GM18858 (cell line): ENCODE measurements around the gene ANK2.
"Not testable (repeated sequence)": the region's sequence is repeated elsewhere in the genome, so short reads cannot be mapped to it uniquely, and the experiment has no call there.

Experiments used
- ATAC-seq: cut with Tn5 transposase; IDR thresholded peaks from one replicate; pipeline ENCODE4 v1.9.1; 2021; ENCODE audit not compliant: unreplicated experiment

Gene ANK2

DNA sequence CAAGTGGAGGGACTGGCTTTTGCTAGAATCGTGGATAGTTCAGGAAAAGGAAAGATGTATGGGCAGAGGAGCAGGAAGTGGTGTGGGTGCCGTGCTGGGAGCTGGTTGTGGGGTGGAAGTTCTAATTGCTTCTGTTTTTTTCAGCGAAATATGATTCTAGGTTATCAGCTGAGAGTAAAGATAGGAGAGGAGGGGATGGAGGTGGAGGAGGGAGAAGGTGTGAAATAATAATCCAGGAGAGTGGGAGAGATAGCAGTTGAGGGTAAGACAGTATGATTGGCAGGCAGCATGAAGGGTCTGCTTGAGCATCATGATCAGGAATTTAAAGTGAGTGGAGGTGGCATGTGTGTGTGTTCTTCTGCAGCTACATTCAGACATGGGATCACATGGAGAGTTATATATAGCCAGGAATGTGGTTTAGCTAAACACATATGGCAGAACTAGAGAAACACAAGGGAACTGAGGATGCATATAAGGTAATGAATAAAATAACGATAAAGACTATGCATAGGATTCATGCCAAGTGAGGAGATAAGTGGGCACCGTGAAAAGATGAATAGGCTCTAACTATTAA, 133.7 kb downstream of the ANK2 start:
- no peak for ATAC-seq

DNA sequence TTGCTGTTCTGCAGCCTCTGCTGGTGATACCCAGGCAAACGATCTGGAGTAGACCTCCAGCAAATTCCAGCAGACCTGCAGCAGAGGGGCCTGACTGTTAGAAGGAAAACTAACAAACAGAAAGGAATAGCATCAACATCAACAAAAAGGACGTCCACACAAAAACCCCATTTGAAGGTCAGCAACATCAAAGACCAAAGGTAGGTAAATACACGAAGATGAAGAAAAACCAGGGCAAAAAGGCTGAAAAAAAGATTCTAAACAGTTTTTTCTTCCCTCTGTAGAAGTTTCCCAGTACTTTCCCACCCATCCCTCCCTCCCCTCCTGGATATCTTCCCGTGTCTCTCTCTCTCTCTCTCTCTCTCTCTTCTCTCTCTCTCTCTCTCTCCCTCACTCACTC, 136.8 kb downstream of the ANK2 start:
- ATAC-seq, result not testable (repeated sequence)

DNA sequence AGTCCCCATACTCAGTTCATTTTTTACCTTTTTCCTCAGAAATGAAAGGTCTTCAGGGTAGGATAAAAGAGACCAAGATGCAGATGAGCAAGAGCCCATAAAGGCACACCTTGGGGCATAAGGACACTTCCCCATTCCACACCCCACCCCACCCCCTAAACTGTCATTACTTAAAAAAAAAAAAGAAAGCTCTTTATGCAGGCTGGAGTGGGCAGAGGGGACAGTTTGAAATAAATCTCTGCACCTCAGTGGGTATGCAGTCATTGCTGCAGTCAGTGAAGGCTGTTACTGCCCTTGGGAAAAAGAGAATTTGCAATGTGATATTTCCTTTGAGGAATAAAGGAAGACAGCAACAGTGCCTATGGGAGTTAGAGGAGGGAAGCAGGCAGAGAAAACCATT, 137.5 kb downstream of the ANK2 start:
- no peak for ATAC-seq

DNA sequence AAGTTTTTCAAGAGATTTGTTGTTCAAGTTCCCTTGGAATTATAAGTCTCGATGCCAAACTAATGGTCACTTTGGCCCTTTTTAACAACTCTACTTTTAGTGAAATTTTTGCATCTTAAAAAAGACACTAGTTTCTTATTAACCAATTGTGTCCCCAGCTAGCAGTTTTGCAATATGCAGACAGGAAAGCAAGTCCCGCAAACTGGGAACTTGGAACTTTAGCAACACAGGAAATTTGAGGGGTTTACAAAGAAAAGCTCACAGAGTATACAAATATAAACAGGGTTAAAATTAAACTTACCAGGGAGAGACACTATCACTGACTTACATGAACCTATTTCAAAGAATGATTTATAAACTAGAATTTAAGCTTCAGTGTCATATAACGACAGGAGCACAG, 137.9 kb downstream of the ANK2 start:
- no peak for ATAC-seq

DNA sequence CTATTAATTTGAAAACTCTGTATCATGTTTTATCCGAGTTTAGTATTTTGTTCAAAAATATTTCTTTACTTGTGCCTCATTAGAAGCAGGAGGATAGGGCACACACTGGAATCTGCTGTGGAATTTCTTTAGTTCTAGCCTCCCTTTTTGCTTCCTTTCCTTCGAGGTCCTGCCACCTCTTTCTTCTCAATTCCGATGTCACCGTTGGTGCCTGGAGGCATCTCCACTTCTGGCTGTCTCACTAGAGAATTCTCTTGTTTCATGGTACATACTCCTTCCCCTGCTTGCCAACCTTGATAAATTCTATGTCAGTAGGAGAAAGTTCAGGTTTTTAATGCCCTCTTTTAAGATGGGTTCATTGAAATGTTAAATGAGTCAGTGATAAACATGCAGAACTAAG, 140.1 kb downstream of the ANK2 start:
- ATAC-seq, result no peak

DNA sequence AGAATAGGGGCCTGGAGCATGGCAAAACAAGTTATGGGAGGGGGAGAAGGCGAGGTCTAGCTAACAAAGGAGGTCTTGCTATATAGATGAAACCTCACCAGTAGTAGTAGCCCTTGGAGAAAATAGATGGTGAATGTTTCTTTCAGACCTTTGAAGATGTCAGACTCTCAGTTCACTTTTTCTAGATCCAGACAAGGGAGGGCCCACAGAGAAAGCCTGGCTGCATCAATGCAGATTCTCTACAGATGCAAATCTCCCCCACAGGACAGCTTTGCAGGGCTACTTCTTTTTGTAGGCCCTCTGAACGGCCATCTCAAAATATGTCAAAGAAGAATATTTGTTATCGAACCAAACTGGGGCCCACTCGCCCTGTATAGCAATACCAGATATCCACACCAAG, 159.7 kb downstream of the ANK2 start:
- no peak for ATAC-seq

DNA sequence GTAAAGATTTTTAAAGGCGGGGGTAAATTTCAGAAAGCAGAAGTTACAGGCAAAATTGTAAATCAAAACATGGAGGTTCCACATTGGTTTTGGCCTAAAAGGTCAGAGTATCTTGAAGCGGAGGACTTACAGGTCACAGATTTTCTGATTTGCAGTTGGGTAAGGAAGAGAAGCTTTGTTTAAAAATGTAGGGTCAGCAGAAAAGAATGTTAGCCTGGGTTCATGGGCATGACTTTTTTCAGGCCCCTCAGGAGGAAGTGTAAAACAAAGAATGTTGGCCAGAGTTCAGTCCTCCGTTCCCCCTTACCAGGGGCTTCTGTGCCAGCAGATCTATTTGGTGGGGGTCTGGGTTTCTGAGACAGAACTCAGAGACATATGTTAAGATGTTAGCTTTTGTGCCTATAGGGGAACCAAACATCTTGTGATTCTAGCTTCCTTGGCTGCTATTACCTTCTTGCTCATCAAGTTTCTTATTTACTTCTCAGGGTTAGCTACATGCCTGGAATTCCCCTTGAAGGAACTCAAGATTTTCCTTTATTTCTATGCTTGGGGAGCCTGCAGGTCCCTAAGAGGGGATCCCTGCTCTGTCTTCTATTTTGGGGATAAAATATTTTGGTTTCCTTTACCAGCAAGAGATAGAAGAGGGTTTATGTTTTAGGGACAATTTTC, 160.3 kb downstream of the ANK2 start:
- no peak for ATAC-seq

DNA sequence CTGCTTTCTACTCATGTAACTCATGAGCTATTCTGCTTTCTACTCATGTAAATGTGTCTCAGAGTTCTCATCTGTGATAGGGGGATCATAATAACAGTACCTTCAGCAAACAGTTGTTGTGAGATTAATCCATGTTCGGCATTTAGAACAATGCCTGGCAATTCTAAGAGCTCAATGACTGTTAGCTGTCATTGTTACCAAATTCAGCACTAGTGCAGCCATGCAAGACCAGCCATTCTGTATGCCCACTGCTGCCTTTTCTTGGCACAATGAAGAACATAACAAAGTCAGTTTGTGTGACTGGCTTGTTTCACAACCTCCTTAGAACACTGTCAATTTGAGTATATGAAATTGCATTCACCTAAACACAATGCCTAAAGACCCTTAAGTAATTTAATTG, 163.2 kb downstream of the ANK2 start:
- ATAC-seq, result no peak

DNA sequence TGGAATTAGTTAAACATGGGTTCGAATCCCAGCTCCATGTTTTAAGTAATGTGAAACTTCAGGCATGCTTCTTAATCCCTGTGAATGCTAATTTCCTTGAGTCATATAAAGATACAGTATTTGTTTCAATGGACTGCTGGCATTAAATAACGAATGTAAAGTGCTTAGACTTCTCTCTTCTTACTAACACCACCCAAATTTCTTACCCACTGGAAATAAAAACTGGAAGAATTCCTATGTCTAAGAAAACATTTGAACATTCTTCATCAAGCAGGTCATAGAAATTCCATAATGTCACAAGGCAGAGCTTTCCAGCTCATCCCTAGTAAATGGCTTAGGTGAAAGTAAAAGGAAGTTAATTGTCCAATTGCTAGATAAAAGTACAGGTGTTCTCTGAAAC, 172.5 kb downstream of the ANK2 start:
- ATAC-seq, result no peak

DNA sequence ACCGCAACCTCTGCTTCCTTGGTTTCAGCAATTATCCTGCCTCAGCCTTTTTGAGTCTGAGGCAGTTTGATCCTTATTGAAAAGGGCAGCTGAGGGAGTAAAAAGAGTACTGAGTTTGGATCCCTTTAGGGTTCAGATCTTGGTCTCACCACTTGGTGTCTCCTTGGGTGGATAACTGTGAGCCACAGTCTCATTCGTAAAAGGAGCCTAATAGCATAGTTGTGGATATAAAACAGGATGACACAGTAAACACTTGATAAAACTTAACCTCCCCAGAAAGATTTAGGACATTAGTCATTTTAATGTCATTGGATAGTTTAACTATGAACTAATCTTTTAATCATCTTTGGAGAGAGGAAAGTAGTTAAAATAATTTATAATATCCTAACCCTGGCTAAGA, 173.0 kb downstream of the ANK2 start:
- no peak for ATAC-seq

DNA sequence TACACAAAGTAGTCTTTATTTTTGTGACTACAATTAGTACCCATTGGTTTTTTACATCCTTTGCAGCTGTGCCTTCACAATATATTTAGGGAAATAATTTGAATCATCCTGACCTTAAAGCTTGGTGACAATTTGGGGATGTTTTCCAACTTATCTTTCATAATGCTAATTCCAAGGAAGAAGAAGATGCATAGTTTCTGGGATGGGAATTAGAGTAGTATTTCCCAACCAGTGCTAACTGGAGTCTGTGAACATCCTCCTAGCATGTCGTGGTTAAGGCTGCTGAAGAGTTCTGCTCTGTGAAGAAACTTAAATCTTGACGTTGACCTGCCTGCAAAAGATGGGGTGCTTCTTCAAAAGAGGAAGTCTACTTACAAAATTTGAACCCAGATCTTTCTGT, 173.5 kb downstream of the ANK2 start:
- ATAC-seq, result no peak

DNA sequence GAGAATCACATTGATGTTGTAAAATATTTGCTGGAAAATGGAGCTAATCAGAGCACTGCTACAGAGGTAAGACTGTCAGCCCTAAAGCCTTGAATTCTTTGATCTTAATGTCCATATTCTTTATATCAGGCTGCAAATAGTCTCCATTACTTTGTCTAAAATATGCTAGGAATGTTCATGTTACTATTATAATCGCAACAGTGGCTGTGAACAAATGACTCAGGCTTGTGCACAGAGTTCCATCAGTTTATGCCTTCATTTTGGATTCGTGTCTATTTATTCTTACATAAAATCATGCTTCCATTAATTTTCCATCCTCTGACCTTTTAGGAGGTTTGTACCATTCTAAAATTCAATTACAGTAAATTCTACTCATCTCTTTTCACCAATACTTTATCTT, 182.7 kb downstream of the ANK2 start:
- ATAC-seq, result no peak

DNA sequence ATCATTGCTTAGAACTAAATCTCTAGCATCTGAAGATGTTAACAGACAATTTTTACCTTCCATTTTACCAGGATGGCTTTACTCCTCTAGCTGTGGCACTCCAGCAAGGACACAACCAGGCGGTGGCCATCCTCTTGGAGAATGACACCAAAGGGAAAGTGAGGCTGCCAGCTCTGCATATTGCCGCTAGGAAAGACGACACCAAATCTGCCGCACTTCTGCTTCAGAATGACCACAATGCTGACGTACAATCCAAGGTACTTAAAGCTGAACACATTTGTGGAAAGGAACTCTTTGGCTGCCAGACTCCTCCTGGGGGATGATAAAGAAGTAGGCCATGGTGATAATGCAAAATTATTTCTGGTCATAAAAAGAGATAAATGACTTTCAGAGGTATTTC, 187.5 kb downstream of the ANK2 start:
- ATAC-seq, result no peak

DNA sequence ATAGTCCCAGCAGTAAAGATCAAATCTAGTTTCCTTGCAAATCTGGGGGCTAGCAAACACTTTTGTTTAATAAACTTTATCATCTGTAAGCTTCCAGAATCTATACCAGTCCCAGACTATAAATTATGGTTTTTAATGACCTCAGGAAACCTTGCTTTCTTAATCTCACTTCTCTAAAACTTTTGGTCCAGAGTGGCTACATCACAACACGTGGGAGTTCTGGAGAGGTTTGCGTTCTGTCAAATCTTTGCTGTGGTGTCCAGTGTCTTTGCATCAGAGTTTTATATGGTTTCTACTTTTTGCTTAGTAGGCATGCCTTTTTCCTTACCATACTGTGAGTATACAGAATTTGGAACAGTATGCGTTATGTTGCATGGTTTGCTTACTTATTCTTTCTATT, 193.9 kb downstream of the ANK2 start:
- ATAC-seq, result no peak

DNA sequence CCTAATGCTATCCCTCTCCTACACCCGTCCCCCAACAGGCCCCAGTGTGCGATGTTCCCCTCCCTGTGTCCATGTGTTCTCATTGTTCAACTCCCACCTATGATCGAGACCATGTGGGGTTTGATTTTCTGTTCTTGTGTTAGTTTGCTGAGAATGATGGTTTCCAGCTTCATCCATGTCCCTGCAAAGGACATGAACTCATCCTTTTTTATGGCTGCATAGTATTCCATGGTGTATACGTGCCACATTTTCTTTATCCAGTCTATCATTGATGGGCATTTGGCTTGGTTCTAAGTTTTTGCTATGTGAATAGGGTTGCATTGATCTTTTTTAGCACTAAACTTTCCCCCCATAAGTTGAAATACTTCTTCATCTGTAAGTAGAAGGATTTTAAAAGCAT, 195.3 kb downstream of the ANK2 start:
- ATAC-seq, result not testable (repeated sequence)

DNA sequence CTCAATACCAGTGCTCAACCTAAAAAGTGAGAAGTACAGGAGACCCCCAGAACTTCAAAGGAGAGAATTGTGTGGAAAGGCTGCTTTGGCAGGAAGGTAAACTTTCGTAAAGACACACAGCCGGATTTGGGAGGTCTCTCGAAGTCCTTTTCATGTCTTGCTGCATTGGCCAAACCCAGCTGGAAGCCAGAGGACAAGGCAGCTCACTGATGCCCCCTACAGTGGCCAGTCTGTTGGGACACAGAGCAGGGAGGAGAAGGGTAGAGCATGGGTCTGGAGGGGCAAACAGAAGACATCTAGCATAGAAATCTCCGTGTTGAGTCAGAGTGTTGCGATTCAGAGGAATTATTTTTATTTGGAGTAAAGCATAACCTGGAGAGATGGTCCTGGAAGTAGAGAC, 198.9 kb downstream of the ANK2 start:
- ATAC-seq, result no peak

DNA sequence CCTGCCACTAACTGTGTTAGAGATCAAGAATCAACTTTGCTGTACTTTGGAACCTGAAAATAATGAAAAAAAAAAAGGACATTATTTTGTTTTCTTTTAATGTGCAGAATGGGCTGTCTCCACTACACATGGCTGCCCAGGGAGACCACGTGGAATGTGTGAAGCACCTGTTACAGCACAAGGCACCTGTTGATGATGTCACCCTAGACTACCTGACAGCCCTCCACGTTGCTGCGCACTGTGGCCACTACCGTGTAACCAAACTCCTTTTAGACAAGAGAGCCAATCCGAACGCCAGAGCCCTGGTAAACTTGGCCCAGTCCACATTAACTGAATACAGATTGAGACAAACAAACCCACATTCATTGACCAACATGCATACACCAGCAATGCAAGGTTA, 206.2 kb downstream of the ANK2 start:
- no peak for ATAC-seq

DNA sequence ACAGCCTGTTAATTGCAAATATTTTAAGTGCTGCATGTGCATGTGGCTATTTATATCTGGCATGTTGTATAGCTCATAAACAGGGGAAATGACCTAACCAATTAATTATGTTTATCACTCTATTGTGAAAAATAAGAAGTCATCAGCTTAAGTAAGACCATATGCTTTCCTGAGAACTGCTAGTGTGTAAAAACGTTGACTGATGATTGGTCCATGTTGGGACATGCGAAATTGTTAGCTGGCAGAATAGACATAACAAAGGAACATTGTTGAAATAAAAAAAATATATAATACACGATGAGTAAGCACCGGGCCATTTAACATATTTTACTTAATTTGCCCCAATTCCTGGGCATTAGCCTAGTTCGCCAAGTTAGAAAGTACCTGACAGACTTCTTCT, 207.5 kb downstream of the ANK2 start:
- ATAC-seq, result no peak

DNA sequence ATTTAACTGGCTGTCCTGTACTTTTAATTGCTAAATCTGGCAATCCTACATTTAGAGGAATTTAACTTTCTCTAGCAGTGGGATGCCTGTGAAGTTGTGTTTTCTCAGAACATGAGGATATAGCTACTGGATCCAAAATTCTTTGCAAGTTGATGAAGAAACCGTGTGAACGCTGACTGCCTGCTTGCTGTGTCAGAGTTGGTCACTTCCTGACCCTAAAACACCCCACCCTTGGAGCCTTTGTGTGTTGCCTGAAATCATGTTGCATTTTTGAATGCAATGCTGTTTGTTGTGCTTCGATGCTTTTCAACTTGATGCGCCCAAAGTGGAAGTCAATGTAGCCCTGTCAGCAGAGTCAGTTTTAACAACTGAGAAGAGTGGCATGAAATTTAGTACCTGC, 211.2 kb downstream of the ANK2 start:
- no peak for ATAC-seq

DNA sequence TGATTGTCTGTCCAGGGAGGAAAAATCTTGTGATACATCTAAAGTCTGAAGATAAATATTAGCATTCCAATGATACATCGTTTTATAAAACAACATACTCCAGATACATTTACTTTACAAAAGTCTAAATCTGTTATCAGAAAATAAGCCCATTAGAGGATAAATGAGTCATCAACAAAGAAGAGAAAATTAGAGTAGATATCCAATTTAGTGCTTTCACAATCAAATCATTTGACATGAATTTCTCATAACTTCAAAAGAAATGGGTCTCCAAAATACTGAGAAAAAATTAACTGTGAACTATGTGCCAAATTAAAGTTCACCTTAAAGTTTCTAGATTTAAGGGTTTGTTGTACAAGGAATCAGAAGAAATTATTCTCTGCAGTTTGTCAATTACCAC, 213.8 kb downstream of the ANK2 start:
- no peak for ATAC-seq

DNA sequence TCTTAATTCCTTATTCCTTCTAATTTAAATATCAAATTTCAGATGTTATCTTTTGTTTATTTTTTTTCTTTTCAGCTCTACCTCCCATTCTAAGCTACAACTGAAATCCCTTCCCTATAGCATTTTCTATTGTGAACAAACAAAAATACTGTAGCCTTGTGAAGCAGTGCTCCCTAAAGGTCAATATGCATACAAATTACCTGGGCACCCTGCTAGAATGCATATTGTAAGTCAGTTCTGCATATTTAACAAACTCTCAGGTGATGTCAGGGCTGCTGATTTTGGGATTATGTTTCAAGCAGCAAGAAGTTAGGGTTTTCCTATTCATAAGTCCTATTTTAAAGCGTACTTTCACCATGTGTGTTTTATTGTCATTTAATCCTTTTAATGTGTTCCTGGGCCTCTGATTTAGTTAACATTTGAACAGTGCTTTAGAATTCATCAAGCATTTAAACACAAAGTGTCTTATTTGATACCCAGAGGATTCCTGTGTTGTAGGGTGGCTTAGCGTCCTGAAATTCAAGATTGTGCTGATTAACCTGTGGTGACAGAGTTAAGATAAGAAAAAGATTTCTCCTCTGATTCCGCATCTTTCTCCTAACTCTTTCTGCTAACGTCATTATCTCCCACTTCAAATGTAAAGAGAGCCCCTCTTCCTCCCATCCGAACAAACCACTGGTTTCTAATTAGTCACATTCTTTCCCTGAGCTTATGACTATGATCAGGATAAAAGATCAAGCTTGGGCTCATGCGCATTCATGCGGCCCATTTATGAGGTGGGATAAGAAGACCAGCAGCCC, 221.3 kb downstream of the ANK2 start:
- ATAC-seq, result no peak

DNA sequence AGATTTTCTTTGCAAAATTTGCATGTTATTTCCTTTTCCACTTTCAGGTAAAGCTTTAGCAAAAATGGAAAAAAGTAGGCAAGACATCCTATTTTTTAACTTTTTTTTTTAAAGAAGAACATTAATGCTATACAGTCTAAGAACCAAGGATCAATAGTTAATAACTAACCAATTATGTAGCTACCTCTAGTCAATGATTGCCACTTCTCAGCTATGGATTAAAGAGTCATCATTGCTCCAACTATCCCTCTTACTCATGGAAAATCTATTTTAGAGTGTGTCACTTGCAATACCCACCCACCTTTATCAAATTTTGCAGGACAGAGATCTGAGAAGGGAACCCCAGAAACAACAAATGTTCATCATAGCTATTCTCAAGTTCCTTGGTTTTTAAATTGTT, 223.1 kb downstream of the ANK2 start:
- no peak for ATAC-seq
